ENCODE data around the gene WNT5A. TPM values are rescaled to one million over a fixed set of nuclear protein-coding genes. Genes with fewer than 3 reads are reported as not detected.
"Not testable (repeated sequence)": the region's sequence is repeated elsewhere in the genome, so short reads cannot be mapped to it uniquely, and the experiment has no call there.

Gene WNT5A
- total RNA-seq, 1 donor from 2014 or later = 99.3 TPM

DNA sequence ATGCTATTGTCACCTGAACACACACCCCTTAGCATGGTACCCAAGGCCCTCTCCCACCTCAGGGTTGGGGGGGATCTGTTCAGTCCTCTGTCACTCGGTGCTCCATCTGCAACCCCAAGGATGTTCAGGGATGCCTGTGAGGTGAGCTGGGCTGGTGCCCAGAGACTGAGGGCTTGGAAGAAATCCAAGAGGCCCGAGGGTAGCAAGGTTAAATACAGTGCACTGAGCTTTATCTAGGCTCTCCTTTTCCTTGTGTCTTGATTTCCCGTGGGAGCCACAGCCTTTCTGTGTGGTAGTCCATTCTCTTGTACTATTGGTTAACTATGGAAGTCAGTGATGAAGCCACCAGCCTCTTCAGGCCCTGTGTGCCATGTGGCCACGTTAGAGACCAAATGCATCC, 18.7 kb upstream of the WNT5A start:
- TF ChIP-seq, protein P1, sequence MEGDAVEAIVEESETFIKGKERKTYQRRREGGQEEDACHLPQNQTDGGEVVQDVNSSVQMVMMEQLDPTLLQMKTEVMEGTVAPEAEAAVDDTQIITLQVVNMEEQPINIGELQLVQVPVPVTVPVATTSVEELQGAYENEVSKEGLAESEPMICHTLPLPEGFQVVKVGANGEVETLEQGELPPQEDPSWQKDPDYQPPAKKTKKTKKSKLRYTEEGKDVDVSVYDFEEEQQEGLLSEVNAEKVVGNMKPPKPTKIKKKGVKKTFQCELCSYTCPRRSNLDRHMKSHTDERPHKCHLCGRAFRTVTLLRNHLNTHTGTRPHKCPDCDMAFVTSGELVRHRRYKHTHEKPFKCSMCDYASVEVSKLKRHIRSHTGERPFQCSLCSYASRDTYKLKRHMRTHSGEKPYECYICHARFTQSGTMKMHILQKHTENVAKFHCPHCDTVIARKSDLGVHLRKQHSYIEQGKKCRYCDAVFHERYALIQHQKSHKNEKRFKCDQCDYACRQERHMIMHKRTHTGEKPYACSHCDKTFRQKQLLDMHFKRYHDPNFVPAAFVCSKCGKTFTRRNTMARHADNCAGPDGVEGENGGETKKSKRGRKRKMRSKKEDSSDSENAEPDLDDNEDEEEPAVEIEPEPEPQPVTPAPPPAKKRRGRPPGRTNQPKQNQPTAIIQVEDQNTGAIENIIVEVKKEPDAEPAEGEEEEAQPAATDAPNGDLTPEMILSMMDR (conservative IDR thresholded peaks at IDR 0.05) = no peak
- peaks cover 14% of the 10 kb centered on the region for H3K4me1 Mint-ChIP-seq (ENCODE audit: unreplicated experiment)
- H3K9me3 Mint-ChIP-seq = no peaks in the 10 kb centered on the region
- H3K27me3 Mint-ChIP-seq = peaks cover 31% of the 10 kb centered on the region
- H3K4me3 Mint-ChIP-seq = no peak overlapping the region
- H3K27ac Mint-ChIP-seq = no peak overlapping the region
- H3K36me3 Mint-ChIP-seq = peaks cover 4% of the 10 kb centered on the region
- DNase-seq (ENCODE audit: extremely low spot score, unreplicated experiment) = no peak

DNA sequence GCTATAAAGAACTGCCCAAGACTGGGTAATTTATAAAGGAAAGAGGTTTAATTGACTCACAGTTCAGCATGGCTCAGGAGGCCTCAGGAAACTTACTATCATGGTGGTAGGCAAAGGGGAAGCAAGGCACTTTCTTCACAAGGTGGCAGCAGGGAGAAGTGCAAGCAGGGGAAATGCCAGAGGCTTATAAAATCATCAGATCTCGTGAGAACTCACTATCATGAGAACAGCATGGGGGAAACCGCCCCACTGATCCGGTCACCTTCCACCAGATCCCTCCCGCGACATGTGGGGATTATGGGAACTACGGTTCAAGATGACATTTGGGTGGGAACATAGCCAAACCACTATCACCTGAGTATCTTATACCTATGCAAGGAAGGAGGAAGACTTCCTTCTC, 18.0 kb upstream of the WNT5A start:
- H3K36me3 Mint-ChIP-seq; H3K4me3 Mint-ChIP-seq; DNase-seq (ENCODE audit: extremely low spot score, unreplicated experiment); H3K27ac Mint-ChIP-seq; H3K9me3 Mint-ChIP-seq: not testable (repeated sequence)
- peaks cover 16% of the 10 kb centered on the region for H3K4me1 Mint-ChIP-seq (ENCODE audit: unreplicated experiment)
- TF ChIP-seq, protein P1 (conservative IDR thresholded peaks at IDR 0.05) = peak; percentile 61
- H3K27me3 Mint-ChIP-seq = peaks cover 29% of the 10 kb centered on the region

GRCh38 chr3:55501905-55502304, 14.8 kb upstream of the WNT5A start:
- H3K36me3 Mint-ChIP-seq = peaks cover 4% of the 10 kb centered on the region
- TF ChIP-seq, protein P1 (conservative IDR thresholded peaks at IDR 0.05) = no peak
- H3K27me3 Mint-ChIP-seq = peaks cover 15% of the 10 kb centered on the region
- H3K9me3 Mint-ChIP-seq = no peaks in the 10 kb centered on the region
- peaks cover 16% of the 10 kb centered on the region for H3K4me1 Mint-ChIP-seq (ENCODE audit: unreplicated experiment)
- no peak overlapping the region for H3K27ac Mint-ChIP-seq
- DNase-seq (ENCODE audit: extremely low spot score, unreplicated experiment) = no peak
- no peak overlapping the region for H3K4me3 Mint-ChIP-seq

DNA sequence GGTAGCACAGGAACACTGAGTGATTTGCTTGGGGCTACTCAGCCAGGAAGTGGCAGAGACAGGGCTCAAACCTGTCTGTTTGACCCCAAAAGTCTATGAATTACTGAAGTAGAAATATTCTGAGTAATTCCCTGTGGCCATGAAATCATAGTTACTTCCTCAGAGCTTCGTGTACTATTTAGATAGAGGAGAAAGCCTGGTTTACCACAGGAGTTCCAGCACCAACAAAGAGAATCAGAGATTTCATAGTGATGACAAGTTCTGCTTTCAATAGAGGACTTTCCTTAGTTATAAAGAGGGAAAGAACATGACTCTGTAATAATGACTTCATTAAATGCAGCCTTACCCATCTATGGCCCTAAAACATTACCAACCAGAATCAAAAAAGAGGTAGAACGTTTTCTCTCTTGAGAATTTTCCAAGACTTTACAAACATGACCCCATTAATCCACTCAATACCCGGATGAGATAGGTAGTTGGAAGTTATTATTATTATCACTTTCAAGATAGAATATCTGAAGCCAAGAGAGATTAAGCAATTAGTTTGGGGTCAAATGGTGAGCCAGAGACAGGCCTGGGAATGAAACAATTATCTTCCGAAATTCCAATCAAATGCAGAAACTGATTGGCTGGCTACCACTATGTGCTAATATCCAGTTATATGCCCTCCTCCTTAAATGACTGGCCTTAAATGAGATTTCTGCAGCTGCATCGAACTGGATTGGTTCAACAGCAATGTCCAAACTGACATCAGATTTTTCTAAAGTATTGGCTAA, 13.6 kb upstream of the WNT5A start:
- peaks cover 16% of the 10 kb centered on the region for H3K4me1 Mint-ChIP-seq (ENCODE audit: unreplicated experiment)

GRCh38 chr3:55498520-55498919, 11.4 kb upstream of the WNT5A start:
- H3K9me3 Mint-ChIP-seq = no peaks in the 10 kb centered on the region
- H3K27ac Mint-ChIP-seq = no peak overlapping the region
- H3K4me3 Mint-ChIP-seq = no peak overlapping the region
- TF ChIP-seq, protein P1 (conservative IDR thresholded peaks at IDR 0.05) = no peak
- DNase-seq (ENCODE audit: extremely low spot score, unreplicated experiment) = no peak
- peaks cover 9% of the 10 kb centered on the region for H3K4me1 Mint-ChIP-seq (ENCODE audit: unreplicated experiment)
- no peaks in the 10 kb centered on the region for H3K36me3 Mint-ChIP-seq
- peaks cover 5% of the 10 kb centered on the region for H3K27me3 Mint-ChIP-seq

More for the DNA sequence above, 13.6 kb upstream of the WNT5A start:
- Mint-ChIP-seq H3K9me3 (no peaks in the 10 kb centered on the region), H3K27ac (no peak overlapping the region), H3K36me3 (peaks cover 4% of the 10 kb centered on the region), H3K27me3 (peaks cover 10% of the 10 kb centered on the region), H3K4me3 (no peak overlapping the region)
- TF ChIP-seq, protein P1 (conservative IDR thresholded peaks at IDR 0.05) = no peak
- no peak for DNase-seq (ENCODE audit: extremely low spot score, unreplicated experiment)
